ENCODE measurements around the gene NUS1. TPM values are rescaled to one million over a fixed set of nuclear protein-coding genes. Genes with fewer than 3 reads are reported as not detected.

NUS1 gene
- total RNA-seq, 1 experiment from 2014 or later: 56.9 TPM

GRCh38 chr6:117668736-117669135 is 6.5 kb upstream of the NUS1 start:
- Histone ChIP-seq H3K4me2 (ENCODE audit: insufficient read depth, insufficient read length, low read length) (no peak overlapping the region), H3K14ac (ENCODE audit: insufficient read depth, low read length) (no peak overlapping the region), H3K27ac (ENCODE audit: insufficient read length, low read depth, low read length) (no peak overlapping the region), H3K27me3 (ENCODE audit: insufficient read depth, low read length) (no peaks in the 10 kb centered on the region), H2BK120ac (ENCODE audit: low read depth, low read length, poor library complexity, severe bottlenecking) (no peak overlapping the region), H2BK5ac (ENCODE audit: insufficient read length, low read length) (no peak overlapping the region), H3K79me1 (ENCODE audit: insufficient read depth, low read depth, low read length, poor library complexity, severe bottlenecking) (peaks cover 3% of the 10 kb centered on the region), H3K56ac (ENCODE audit: insufficient read length, low read depth, low read length) (no peak overlapping the region), H2BK20ac (ENCODE audit: low read depth, low read length, poor library complexity, severe bottlenecking) (no peak overlapping the region), H2AFZ (ENCODE audit: low read length) (no peak overlapping the region), H2BK15ac (ENCODE audit: low read depth, low read length) (no peak overlapping the region), H3K4ac (ENCODE audit: low read depth, low read length) (no peak overlapping the region), H4K20me1 (ENCODE audit: control insufficient read depth, insufficient read depth, insufficient read length) (no peaks in the 10 kb centered on the region), H3K79me2 (ENCODE audit: insufficient read depth, low read length) (no peaks in the 10 kb centered on the region), H2AK5ac (ENCODE audit: insufficient read length, low read length) (no peak overlapping the region), H3K9me3 (ENCODE audit: control insufficient read depth, low read depth, low read length) (peaks cover 6% of the 10 kb centered on the region), H3K4me1 (ENCODE audit: insufficient read depth, low read length) (no peaks in the 10 kb centered on the region), H3K18ac (ENCODE audit: insufficient read length, low read depth, low read length) (no peak overlapping the region), H3K9ac (ENCODE audit: extremely low read depth, insufficient read length, low read length) (no peak overlapping the region), H4K8ac (replicated peaks; ENCODE audit: insufficient read length, low read depth, low read length) (no peak overlapping the region), H3K23me2 (ENCODE audit: insufficient read length, low read depth, low read length, poor library complexity, severe bottlenecking) (no peaks in the 10 kb centered on the region), H4K91ac (ENCODE audit: insufficient read length, low read depth, low read length) (no peak overlapping the region), H2BK12ac (ENCODE audit: insufficient read length, low read depth, low read length) (no peak overlapping the region), H4K5ac (ENCODE audit: insufficient read length, low read depth, low read length) (no peak overlapping the region), H3T11ph (ENCODE audit: low read length) (no peak overlapping the region), H3K23ac (ENCODE audit: insufficient read length, low read depth, low read length) (no peak overlapping the region)
- TF ChIP-seq, protein P1, sequence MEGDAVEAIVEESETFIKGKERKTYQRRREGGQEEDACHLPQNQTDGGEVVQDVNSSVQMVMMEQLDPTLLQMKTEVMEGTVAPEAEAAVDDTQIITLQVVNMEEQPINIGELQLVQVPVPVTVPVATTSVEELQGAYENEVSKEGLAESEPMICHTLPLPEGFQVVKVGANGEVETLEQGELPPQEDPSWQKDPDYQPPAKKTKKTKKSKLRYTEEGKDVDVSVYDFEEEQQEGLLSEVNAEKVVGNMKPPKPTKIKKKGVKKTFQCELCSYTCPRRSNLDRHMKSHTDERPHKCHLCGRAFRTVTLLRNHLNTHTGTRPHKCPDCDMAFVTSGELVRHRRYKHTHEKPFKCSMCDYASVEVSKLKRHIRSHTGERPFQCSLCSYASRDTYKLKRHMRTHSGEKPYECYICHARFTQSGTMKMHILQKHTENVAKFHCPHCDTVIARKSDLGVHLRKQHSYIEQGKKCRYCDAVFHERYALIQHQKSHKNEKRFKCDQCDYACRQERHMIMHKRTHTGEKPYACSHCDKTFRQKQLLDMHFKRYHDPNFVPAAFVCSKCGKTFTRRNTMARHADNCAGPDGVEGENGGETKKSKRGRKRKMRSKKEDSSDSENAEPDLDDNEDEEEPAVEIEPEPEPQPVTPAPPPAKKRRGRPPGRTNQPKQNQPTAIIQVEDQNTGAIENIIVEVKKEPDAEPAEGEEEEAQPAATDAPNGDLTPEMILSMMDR (conservative IDR thresholded peaks at IDR 0.05): no peak
- Mint-ChIP-seq H3K4me1 (peaks cover 3 to 4% of the 10 kb centered on the region in 2 experiments; a peak in 1 of 4 replicates), H3K36me3 (ENCODE audit: insufficient read depth in 1 of 3, low read depth in 3 of 3) (peaks cover 25 to 32% (median 30%) of the 10 kb centered on the region in 3 experiments), H3K27ac (no peak overlapping the region), H3K27me3 (ENCODE audit: low read depth) (no peaks in the 10 kb centered on the region; the same call in none of the 2 replicates), H3K9me3 (peaks cover 10 to 12% of the 10 kb centered on the region in 2 experiments), H3K4me3 (no peak overlapping the region)
- DNase-seq: no peak

Data from H9 (cell line).